NCI-H2171 treated with DMSO at 0.1 percent for 48 hours (cell line): ENCODE measurements around the gene SRRM4.
"Not testable (repeated sequence)": the region's sequence is repeated elsewhere in the genome, so short reads cannot be mapped to it uniquely, and the experiment has no call there.

Experiments
- DNase-seq: peaks from one replicate; lab custom pipeline; 2025; lab: John Stamatoyannopoulos, UW

The SRRM4 gene

DNA sequence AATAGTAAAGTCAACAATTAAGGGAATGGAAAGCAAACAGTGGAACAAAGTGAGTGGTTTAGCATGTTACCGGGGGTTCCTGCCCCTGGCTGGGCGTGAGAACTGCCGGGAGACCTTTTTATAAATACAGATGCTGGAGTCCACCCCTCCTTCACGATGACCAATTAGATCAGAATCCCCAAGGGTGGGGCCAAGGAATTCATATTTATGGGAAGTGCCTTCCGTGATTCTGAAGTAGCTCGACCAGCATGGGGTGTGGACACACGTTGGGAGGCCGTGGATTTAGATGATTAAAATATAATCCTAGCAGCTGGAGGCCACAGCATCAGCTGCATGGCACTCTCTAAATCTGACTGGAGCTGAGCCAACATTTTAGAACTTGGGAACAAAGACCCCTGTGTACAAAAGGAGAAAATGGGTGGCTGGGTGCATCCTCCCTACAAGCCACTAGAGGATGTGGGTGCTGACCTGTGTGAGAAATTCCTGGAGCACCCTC is 87.9 kb downstream of the SRRM4 start:
- no peak for DNase-seq

DNA sequence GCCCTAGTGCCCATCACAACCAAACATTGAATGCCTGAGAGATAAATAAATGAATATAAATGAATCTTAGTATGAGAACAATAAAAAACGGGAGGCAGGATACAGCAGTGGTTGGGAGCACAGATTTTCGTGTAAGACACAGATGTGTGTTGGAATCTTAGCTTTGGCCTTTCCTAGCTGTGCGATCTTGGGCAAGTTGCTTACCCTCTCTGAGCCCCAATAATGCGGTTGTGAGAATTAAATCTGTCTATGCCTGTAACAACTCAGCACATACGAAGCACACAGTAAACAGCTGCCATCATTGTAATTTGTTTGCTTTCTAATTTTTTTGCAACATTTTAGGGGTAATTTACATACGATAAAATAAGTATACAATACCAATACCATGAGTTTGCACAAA is 89.8 kb downstream of the SRRM4 start:
- DNase-seq, result no peak

DNA sequence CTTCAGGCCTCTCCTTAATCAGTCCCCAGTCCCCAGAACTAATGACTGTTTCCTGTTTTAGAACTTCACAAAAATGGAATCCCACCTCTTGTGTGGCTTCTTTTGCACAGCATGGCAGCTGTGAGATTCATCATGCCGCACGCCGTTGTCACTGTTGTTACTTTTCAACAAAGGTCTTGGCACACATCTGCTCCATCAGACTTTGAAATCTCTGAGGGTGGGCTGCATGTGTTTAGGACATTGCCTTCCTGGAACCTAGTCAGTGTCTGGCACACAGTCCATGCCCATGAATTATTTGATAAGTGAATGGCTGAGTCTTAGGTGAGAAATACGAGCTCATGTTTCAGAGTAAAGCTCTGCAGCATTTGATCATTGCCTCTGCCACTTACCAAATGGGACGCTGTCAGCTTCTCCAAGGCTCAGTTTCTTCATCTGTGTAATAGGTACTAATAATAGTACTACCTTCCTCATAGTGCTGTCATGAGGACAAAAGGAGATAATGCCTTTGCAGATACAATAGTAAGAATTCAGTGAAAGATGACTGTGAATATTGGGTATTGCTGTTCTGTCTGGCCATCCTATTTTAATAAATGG is 90.4 kb downstream of the SRRM4 start:
- no peak for DNase-seq

DNA sequence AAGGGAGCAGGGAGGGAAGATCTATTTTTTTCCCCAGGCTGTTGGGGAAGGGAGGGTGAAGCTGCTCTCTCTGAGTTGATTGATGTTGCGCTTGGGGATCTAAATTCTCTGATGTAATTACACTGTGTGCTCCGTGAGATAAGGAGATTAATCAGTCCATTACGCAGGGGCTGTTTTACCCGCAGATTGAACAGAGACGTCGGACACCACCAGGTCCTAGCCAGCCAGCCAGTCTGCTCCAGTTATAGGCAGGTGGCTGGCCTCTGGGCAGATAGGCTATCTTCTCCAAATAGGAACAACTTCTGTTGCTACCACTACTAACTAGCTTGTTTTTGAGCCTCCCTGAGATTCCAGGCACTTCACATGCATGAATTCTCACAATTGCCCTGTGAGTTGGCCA is 91.1 kb downstream of the SRRM4 start:
- DNase-seq, result no peak

DNA sequence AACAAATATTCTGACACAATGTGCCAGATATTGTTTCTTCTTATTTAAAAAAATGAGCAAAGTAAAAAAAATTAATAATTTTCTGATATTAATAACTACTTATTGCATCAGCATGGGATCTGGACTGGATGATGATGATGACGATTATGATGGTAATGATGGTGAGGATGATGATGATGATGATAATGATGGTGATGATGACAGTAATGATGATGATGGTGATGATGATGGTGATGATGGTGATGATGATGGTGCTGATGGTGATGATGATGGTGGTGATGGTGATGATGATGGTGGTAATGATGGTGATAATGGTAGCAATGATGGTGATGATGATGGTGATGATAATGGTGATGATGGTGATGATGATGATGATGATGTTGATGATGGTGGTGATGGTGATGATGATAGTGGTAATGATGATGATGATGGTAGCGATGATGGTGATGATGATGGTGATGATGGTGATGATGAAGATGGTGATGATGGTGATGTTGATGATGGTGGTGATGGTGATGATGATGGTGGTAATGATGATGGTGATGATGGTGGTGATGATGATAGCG is 94.0 kb downstream of the SRRM4 start:
- no peak for DNase-seq

DNA sequence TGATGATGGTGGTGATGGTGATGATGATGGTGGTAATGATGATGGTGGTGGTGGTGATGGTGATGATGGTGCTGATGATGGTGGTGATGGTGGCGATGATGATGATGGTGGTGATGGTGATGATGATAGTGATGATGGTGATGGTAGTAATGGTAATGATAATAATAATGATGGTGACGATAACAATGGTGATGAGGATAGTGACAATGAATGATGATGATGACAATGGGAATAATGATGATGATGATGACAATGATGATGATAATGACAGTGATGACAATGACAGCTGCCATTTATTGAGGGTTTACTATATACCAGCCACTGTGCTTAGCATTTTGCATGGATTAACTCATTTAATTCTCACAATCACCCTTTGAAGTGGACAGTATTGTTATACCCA is 94.6 kb downstream of the SRRM4 start:
- DNase-seq, result no peak

DNA sequence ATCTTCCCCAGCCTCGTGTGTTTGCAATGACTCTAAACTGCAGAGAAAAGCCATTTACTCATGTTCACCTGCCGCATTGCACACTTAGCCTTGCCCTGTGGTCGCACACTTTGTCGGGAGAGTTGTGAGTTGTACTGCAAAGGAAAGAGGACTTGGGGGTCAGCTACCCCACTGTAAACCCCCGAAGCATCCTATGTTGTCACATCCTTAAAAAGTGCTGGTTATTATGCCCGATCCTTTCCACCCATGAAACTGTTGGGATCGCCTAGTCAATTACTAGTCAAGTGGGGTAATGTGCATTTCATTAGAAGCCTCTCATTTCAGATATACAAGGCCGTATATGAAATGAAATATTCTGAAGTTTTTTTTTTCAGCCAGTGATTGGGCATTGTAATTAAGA is 98.2 kb downstream of the SRRM4 start:
- no peak for DNase-seq

DNA sequence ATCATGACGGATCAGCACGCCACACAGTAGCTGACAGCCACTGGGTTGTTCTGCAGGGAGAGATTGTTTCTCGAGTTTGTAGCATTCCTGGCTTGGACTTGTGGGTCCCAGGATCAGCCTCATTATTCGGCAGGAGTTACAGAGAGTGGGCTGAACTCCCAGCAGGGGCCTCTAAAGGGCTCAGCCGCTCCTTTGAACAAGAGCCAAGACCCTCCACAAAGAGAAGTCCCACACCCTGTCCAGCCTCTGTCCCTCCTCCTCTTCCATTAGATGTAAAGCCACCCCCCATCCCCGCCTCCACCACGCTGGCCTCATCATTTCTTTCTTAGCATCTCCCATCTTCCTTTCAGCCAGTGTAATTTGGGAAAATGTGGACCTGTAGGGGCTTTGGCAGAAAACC is 100.7 kb downstream of the SRRM4 start:
- no peak for DNase-seq

DNA sequence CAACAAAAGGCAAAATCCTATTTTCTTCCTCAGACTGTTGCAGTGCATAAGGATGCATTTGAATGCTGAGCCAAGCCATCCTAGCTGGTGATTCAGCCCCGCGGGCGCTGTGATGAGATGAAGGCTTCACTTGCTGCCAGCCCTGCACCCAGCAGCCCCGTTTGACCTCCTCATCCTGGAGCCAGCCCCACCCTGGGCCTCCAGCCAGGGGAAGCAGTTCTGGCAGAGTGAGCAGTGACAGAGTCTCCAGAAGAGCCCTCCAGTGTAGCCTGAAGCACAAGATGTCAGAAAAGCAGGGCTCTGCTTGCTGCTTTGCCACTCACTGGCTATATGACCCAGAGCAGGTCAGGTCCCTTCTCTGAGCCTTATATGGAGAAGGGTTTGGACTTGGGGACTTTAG is 101.2 kb downstream of the SRRM4 start:
- no peak for DNase-seq

DNA sequence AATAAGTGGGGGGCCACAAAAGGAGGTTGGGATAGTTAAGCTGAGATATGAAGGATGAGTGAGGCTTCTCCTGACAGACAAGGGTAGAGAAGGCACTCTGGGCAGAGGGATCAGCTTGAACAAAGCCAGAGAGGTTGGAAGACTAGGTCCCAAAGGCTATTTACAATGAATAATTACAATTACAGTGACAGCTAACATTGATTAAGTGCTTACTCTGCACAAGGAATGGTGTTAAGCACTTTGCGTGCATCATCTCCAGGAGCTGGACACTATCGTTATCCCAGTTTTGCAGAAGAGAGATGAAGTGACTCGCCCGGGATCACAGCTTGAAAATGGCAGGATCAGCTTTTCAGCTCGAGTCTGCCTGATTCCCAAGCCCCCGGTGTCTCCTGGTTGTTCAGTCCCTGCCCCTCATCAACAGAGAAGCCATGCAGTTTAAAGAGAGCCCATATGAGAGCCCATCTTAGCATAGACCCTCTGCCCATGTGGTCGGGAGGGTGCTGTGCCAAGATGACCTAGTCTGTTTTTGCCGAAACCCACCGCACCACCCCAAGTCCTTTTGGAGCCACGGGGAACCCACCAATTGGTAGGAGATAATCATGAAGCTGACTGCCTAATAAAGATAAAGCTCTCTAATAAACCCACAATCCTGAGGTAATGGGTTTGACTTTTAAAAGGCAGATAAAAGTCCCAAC is 107.5 kb downstream of the SRRM4 start:
- DNase-seq, result no peak

DNA sequence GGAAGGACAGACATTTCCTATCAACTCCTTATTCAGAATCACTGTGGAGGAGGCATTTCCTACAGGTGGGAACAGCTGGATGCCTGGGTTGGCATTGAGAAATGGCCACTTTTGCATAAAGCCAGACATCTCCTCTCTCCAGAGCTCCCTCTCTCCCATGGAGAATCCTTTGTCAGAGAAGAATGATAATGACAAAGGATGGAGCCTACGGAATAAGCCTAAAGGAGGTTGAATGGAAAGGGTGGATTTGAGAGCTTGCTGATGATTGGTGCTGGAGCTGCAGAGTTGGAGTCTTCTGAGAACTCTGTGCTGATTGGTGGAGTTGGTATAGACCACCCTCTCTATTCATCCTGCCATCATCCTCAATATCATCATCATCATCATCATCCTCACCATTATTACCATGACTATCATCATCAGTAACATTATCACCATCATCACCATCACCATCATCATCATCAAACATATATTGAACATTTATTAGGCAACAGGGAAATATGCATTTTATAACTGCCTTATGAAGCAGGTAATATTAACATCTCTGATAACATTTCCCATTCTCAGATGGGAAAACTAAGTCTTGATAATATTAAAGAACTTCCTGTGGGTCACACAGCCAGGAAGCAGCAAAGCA is 108.2 kb downstream of the SRRM4 start:
- no peak for DNase-seq

DNA sequence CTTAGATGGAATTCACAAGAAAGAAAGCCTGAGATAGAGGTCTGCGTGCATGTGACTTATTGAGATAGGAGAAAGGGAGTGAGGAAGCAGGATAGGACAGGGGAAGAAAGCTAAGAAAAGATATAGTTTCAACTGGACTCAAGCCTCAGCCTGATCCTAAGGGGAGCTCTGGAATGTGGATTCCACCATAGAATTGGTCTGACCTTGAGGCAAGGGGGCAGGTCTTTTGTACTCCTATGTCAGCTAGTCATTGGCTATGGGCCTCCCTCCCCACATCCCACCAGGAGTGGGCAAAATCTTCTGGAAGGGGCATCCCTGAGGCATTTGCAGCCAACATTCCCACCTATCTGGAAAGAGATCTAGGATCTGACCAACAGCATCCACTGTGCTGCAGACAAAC is 108.9 kb downstream of the SRRM4 start:
- DNase-seq, result no peak

DNA sequence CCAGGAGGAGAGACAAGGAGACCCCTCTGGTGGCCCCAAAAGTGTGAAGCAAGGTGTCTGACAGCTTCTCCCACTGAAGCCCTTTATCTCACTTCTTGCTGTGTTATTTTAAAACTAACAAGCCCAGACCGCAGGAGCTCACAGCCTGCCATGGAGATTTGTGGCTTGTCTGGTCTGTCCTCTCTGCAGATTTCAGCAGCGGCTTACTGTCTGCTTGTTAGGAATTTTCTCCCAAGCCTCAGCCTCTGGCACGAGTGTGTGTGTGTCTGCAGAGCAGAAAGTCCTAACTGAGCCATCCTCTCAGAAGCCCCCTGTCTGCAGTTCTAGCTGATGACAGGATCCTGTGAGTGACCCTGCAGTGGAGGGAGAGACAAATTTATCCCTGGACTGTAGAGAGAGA is 109.5 kb downstream of the SRRM4 start:
- DNase-seq, result no peak

DNA sequence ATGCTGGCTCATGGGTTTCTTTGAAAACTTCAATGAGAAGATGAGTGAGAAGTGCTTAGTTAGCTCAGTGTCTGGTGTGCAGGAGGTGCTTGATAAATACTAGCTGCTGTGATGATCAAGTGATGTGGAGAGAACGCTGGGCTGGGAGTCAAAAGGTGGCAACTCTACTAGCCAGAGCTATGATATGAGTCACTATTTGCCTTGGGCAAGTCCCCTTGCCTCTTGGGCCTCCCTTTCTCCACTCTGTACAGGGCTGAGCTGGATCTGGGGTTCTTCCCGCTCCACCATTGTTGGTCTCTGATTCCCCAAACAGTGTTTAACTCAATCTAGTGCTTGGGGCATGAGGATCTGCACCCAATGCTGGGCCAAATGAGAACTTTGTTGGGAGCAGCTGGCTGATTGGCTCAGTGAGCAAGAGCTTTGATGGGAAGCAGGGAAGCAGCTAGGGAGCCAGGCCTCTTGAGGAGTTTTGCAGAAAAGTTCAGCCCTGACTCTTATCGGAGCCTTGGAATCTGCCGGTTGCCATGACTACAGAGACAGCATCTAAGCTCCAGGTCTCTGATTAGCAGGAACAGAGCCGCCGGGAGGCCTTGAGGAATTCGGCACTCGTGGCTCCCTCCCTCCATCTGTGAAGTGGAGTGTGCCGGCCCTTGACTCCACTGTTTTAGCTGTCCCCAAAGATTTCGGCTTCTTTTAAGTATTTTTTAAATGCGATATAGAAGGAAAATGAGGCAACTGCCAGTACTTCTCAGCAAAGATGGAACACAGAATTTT is 115.3 kb downstream of the SRRM4 start:
- DNase-seq, result no peak

DNA sequence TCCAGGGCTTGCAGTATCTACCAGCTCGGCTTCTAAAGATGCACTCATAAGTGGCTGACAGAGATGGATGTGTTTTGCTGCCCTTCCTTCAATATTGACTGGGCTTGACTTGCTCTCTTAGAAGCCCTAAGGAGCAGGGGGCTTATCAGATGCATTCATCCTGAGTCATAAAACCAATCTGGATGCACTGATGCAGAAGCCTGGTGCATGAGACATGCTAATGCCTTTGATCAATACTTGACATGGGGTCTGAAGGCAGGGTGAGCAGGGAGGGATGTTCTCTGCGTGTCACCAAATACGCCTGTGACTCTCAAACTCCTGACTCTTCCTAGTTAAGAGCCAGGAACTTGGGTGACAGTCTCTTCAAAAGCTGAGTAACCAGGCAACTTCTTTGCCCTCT is 119.6 kb downstream of the SRRM4 start:
- no peak for DNase-seq

DNA sequence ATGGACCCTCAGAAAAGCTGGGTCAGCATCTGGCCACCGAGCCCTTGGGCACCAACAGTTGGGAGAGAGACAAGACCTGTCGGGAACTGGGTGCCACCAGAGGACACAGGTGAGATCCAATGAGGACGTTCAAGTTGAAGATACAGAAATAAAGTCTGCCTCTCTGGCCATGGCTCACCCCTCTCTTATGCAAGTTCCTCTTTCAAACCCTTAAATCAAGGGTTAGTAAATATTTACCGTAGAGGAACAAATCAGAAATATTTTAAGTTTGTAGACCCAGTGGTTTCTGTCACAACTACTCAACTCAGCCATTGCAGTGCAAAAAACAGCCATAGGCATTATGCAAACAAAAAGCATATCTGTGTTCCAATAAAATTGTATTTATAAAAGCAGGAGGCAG is 120.9 kb downstream of the SRRM4 start:
- no peak for DNase-seq

DNA sequence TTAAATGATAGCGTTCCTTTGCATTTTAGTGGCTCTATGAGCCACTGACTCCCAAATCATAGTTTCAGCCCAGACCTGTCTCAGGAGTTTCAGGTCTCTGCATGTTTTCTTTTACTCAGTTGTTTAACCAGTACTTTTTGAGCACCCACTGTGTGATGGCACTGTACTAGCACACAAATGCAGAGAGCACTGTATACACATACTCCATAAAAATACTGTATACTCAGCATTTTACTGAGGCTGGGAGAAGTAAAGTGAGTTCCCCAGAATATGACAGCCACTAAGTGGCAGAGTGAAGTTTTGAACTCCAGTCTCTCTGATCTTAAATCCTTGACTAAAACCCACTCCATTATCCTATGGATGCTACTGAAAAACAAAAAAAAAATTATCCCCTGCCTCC is 121.4 kb downstream of the SRRM4 start:
- no peak for DNase-seq

DNA sequence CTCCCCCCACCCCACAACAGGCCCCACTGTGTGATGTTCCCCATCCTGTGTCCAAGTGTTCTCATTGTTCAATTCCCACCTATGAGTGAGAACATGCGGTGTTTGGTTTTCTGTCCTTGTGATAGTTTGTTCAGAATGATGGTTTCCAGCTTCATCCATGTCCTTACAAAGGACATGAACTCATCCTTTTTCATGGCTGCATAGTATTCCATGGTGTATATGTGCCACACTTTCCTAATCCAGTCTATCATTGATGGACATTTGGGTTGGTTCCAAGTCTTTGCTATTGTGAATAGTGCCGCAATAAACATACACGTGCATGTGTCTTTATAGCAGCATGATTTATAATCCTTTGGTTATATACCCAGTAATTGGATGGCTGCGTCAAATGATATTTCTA is 123.6 kb downstream of the SRRM4 start:
- not testable (repeated sequence) for DNase-seq

DNA sequence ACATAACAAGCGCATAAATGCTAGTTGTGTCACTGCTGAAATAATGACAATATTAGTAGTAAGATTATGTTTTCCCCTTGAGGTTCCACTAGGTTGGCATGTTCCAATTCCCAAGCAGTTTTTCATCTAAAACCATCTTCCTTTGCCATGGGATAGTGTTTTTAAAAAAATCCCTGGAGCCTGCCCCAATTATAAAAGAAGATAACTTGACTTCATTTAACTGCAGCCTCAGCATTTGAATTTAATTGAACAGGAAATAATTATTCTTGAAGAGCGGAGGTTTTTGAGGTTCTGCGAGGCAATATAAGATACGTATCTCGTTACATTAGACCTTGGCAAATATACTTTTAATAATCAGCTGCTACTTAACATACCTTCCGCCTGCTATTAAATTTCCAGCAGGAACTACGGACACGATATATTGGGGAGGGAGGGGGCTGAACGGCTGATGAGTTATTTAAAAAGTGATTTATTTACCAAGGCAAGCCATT is 132.2 kb downstream of the SRRM4 start:
- no peak for DNase-seq

DNA sequence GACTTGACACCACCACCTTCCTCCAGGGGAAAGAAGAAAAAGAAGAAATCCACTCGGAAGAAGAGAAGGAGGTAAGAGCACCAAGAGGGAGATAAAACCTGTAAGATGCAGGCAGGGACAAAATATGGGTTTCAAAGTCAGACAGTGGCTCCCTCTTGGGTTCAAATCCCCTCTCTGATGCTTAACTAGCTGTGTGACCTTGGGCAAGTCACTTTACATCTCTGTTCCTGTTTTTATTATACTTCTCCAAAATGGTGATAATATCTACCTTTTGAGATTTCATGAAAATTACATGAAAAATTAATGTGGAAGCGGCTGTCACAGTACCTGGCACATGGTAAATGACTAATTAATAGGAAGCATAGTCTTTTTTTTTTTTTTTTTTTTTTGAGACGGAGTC is 133.0 kb downstream of the SRRM4 start:
- no peak for DNase-seq

DNA sequence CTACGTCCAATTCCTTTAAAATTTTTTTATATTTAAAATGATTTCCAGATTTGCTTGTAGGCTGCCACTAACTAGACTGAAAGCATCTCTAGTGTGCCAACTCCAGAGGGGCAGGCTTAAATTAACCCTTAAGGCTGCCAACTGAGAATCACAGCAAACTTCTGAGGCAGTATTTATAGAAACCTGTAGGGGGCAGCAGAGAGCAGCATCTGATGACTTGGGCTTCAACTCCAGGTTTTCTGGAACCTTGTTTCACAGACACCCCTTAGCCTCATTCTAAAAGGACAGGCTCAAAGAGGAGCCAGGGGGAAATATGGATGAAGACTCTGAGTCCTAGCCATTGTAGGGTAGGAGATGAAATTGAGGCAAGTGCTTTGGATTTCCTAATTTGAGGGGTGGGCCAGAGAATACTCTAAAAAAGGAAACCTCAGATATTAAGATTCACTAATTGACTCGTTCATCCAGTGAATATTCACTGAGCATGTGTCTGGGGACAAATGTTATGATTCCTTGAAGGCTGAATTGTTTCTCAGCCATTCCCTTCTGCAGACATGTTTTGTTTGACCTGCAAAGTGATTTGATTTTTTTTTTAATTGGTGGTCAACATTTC is 134.1 kb downstream of the SRRM4 start:
- peak; percentile 56 for DNase-seq

DNA sequence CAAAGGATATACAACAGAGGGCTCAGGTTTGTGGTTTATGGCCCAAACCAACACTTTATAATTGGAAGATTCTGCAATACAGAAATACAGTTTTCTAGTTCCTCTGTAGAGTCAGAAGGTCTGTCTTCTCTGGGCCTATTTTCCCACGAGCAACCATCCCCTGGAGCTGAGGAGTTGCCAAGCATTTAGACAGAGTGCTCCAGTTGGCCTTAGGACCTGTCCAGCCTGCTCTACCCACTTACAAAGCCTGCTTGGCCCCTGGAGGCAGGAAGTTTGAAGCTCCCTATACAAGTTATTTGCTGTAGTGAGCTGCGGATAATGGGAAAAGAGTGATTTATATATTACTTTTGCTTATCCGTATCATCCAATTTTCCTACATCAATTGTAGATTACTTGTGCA is 136.6 kb downstream of the SRRM4 start:
- no peak for DNase-seq
